GM18519 (cell line): ENCODE results near the gene HUS1.
"Not testable (repeated sequence)": the region's sequence is repeated elsewhere in the genome, so short reads cannot be mapped to it uniquely, and the experiment has no call there.

Source experiments
- ATAC-seq: cut with Tn5 transposase; IDR thresholded peaks from one replicate; pipeline ENCODE4 v1.9.1; 2021; ENCODE audit warnings: mild to moderate bottlenecking, moderate library complexity; ENCODE audit not compliant: unreplicated experiment, low FRiP score

Gene HUS1

DNA sequence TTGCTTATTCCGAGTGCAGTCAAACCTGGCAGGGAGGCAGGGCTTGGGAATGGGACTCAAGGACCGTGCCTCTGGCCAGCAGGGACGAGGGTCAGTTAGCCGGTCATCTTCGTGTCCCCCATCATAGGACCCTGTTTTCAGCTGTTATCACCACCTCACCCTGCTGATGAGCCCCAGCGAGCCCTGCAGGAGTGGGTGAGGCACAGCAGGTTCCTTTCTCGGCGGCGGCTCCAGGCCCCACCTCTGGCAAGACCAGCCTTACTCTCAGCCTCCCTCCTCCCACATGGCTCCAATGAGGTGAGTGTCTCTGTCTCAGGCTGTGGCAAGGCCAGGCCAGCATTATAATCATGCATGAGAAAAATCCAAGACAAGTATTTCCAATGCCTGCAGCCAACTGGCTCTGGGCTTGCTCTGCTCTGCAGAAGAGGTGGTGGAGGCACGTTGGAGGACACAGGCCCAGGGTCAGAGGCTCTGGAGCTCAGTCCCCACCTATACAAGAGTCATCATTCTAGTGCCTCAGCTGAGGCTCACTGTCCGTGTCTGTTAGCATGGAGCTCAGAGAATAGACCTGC, 46.9 kb downstream of the HUS1 start:
- no peak for ATAC-seq

DNA sequence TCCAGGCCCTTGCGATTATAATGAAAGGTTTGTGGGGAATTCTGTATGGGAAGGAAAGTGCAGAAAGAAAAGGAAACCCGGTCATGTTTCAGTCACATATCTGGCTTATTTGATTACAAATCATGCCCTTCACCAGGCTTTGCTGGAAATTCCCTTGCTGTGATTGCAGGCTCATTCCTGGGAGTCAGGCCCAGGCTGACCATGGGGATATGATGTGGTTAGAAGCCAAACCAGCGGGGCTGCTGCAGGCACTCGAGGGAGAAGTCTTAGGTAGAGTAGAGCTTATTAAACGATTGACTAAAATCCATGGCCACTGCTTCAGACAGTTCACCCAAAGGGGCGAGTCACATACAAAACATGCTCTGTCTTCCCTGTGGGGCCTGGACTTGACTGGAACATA, 47.4 kb downstream of the HUS1 start:
- no peak for ATAC-seq

DNA sequence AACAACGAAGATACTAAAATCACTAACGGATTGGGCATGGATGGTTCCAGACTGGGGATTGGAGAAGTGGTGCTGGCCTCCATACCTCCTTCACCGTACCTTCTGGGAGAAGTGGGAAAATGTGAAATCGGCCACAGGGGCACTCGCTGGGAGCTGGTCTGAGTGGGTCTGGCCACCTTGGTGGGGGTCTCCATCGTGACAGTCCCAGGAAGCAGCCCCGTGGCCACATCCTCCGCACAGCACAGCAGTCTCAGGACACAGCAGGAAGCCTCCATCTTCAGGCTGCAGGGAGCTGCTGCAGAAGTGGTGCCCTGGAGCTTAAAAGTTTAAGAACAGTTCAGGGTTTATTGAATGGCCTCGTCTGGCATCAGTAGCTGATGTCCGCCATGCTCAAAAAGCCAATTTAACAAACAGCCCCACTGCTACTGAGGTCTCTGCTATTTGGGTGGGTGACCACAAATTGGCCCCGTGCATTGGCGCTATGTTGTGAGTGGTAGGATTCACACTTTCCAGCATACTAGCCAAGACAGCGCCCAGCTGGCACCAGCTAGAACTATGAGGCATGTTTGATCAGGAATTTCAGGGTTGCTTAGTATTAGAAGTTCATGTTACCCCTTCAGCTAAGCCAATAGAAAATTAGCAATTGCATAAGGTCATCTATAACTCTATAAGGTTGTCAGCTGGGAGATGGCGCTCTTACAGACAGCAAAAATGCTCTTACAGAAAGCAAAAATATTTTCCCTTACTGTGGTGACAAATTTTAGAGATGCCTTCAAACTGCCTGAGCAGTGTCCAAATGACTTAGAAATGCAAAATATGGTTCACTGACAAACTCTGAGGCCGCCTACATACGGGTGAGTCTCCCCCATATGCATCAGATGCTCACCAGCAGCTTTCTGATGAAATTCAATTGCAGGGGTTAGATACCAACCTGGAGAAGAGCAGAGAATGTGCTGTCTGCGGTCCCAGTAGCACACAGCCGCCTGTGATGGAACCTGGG, 48.1 kb downstream of the HUS1 start:
- ATAC-seq = no peak

DNA sequence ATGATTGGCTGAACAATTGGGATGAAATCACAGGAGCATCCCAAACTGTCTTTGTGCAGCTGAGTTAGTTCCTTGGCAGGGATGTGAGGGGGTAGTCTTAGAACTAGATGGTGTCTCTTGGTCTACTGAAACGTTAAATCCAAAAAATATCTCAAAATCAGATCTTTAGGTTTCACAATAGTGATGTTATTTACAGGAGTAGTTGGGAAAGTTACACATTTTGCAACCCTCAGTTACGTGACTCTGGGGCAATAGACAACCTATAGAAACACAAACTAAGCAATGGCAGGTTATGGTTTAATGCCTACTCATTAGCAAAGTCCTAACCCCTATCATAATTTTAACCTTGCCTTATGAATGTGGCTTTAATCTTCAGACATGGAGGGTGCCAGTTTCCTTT, 55.1 kb downstream of the HUS1 start:
- ATAC-seq = no peak

- ATAC-seq = not testable (repeated sequence)
Measured at GRCh38 chr7:47923081-47923875, 56.1 kb downstream of the HUS1 start.

- ATAC-seq = not testable (repeated sequence)
Measured at GRCh38 chr7:47916514-47916913, 62.9 kb downstream of the HUS1 start.

GRCh38 chr7:47915616-47915976, 63.8 kb downstream of the HUS1 start:
- no peak for ATAC-seq

- ATAC-seq = no peak
Measured at GRCh38 chr7:47914717-47915615, 64.4 kb downstream of the HUS1 start.
